HG02642 (cell line): ENCODE results near the gene DBN1.
A peak's percentile ranks its signal among the peaks of the same experiment; 100 is the strongest.

ENCODE experiments used
- ATAC-seq: cut with Tn5 transposase; IDR thresholded peaks from one replicate; pipeline ENCODE4 v1.9.1; 2021; ENCODE audit warnings: mild to moderate bottlenecking; ENCODE audit not compliant: unreplicated experiment, poor library complexity

Gene DBN1

DNA sequence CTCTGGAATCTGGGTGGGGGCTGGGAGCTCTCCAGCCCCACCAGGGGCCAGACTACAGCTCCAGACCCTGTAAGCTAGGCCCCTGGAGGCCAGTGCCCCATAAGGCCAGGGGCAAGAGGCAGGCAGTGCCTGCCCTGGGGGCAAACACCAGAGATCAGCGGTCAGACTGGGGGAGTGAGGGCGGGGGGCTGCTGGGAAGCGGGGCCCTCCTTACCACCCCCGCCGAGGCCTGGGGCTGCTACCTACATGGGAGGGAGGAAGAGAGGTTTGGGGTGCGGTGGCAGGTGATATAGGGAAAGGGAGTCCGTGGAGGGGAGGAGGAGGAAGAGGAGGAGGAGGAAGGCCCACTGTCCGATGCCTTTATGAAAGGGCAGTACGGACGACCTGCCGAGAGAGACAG lies 14.1 kb downstream of the DBN1 start:
- no peak for ATAC-seq

- ATAC-seq, result no peak
Measured at GRCh38 chr5:177458912-177459350, 14.5 kb downstream of the DBN1 start.

DNA sequence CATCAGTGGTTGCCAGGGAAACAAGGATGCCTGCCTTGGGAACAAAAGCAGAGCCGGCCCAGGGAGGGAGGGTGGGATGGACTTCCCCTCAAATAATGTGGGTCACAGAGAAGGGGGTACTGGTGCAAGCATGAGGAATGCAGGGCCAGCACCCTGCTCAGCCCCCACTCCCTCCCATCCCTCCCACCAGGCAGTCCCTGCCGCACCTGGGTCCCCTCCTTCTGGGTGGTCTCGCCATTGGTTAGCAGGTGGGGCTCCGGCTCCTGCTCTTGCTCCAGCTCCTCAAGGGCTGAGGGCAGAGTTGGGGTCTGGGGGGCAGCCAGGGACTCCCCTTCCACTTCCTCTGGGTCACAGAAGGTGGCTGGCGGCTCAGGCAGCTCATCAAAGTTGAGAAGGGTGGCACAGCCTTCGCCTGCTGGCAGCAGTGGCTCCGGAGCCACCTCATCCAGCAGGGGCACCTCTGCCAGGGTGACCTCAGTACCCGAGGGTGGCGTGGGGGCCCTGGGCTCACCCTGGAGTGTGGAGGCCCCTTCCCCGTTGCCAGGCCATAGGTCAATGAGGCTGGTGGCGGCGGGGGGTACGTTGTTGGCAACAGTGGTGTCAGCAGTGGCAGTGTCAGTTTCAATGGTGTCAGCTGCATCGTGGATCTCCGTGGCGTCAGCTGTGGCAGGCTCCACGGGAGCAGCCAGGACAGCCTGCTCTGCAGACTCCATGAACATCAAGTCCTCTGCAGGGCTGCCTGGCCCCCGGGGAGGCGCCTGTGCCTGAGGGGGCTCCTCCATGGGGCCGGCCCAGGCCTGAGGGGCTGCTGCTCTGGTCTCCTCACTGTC lies 15.4 kb downstream of the DBN1 start:
- no peak for ATAC-seq

GRCh38 chr5:177456976-177457851 lies 16.2 kb downstream of the DBN1 start:
- ATAC-seq, result peak; percentile 32

- no peak for ATAC-seq
Measured at GRCh38 chr5:177456591-177456964, 16.9 kb downstream of the DBN1 start.

DNA sequence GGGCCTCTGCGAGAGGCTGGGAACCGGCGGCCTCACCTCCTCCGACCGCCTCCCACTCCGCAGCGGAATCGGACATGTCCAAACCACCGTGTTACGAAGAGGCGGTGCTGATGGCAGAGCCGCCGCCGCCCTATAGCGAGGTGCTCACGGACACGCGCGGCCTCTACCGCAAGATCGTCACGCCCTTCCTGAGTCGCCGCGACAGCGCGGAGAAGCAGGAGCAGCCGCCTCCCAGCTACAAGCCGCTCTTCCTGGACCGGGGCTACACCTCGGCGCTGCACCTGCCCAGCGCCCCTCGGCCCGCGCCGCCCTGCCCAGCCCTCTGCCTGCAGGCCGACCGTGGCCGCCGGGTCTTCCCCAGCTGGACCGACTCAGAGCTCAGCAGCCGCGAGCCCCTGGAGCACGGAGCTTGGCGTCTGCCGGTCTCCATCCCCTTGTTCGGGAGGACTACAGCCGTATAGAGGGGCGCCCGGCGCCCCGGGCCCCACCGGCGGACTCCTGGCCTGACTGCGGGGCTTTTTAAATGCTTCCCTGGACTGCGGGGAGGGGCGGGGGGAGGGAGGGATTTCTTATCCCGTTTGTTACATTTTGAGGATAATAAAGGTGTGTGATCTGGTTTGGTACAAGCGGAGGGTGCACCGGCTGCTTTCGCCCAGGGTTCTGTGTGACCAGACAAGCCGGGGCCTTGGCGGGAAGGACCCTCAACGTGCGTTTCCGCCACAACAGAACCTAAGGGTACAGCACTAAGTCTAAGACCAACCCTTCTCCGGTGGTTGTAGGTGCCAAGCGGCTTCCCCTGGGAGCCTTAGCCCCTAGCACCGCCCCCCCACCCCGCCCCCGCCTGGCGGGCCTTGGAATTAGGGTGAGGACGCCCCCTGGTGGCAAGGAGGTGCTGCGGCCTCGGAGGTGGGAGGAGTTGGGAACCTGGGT lies 17.5 kb downstream of the DBN1 start:
- ATAC-seq, result peak; percentile 19

- ATAC-seq, result peak; percentile 55
Measured at GRCh38 chr5:177455036-177455660, 18.3 kb downstream of the DBN1 start.

- ATAC-seq, result peak; percentile 48
Measured at GRCh38 chr5:177454397-177455035, 18.9 kb downstream of the DBN1 start.

- ATAC-seq, result peak; percentile 4
Measured at GRCh38 chr5:177453852-177454396, 19.5 kb downstream of the DBN1 start.

- ATAC-seq, result no peak
Measured at GRCh38 chr5:177452688-177453638, 20.5 kb downstream of the DBN1 start.

- no peak for ATAC-seq
Measured at GRCh38 chr5:177450667-177451424, 22.6 kb downstream of the DBN1 start.

GRCh38 chr5:177449140-177450061 lies 24.0 kb downstream of the DBN1 start:
- no peak for ATAC-seq

DNA sequence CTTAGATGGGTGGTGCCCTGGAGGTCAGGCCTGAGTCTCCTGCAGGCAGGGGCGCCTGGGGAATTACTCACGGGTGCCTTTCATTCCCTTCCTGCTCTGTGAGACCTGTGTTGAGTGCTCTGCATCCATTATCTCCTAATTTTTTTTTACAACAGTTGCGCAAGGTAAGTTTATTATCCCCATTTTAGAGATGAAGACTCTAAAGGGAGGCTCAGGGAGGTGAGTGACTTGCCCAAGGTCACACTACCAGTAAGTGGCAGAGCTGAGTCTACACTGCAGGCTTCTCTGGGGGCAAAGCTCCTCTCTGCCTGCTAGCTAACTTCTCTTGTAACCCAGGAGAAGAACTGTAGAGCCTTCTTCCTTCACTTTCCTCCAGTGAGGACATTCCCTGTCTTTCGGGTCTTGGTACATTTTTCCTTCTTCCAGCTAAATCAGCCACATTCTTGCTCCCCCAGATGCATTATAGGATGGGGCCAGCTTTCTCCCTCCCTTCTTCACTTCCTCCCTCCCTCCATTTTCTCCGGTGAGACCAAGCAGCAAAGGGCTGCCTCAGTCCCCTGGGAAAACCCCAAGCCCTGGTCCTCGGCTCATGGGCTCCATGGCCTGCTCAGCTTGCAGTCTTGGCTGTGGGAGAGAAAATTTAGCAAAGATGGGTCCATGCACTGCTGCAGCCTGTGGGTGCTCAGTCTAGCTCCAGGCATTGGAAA lies 25.0 kb downstream of the DBN1 start:
- no peak for ATAC-seq

DNA sequence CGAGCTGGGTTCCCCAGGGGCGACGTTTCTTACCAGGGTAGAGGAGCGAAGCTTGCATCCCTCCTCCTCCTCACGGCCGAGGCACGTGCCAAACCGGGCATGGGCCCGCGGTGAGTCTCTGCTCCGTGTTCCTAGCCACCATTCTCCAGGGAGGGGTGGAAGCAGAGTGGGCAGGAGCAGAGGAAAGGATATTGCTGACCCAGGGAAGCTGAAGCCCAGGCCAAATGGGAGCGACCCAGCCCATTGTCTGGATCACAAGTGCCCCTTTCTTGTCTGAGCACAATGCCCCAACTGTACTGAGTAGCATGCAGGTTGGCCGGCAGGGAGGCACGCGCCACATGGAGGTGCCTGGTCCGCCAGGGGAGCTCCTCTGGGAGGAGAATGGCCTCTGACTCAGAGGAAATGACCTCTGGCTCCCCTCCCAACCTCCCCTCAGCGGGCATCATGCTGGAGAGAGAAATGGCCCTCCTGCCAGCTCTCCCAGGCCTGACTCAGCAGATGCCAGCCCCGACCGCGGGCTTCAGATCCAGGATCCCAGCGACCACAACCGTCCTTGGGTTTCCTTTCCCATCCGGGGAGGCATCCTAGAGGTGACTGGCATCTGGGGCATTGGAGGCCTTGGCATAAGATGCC lies 25.7 kb downstream of the DBN1 start:
- no peak for ATAC-seq

- peak; percentile 38 for ATAC-seq
Measured at GRCh38 chr5:177447066-177447610, 26.3 kb downstream of the DBN1 start.
